ENCODE results near the gene PDGFRA. TPM values are rescaled to one million over a fixed set of nuclear protein-coding genes. Genes with fewer than 3 reads are reported as not detected.

PDGFRA gene
- total RNA-seq, result 1.1 and 2.2 TPM in 2 replicates

GRCh38 chr4:54228961-54229501 lies at the start of gene PDGFRA:
Gene PDGFRA (plus strand): TSS chr4:54229293. CDS start chr4:54258769, 29,476 bp downstream.

Other genes starting within 250 kb of the PDGFRA start
- 17.0 and 28.8 TPM in 2 replicates for gene CHIC2, start 164.7 kb upstream of the PDGFRA start, total RNA-seq
- not detected in 2 replicates for gene GSX2, start 129.1 kb upstream of the PDGFRA start, total RNA-seq

All from airway epithelial cell (primary cell).